ENCODE measurements around the gene MAML2. TPM values are rescaled to one million over a fixed set of nuclear protein-coding genes. Genes with fewer than 3 reads are reported as not detected.

Gene MAML2
- total RNA-seq, 2 experiments from 2014 or later: 11.8 to 12.5 TPM

- POLR2A ChIA-PET: no interaction called here
- CTCF ChIA-PET: no interaction called here
- H3K9me3 Mint-ChIP-seq: peaks cover 11% of the 10 kb centered on the region
These were observed 409.4 kb downstream of the MAML2 start for GRCh38 chr11:95933594-95933993.

GRCh38 chr11:95931916-95932315, 411.1 kb downstream of the MAML2 start:
- no peak for ATAC-seq
- Mint-ChIP-seq H3K36me3 (ENCODE audit: low read depth) (peaks cover 4% of the 10 kb centered on the region), H3K27ac (no peak overlapping the region), H3K4me3 (no peak overlapping the region), H3K4me1 (ENCODE audit: low read depth) (no peaks in the 10 kb centered on the region), H3K9me3 (peaks cover 11% of the 10 kb centered on the region), H3K27me3 (no peaks in the 10 kb centered on the region)
- no peak for DNase-seq
- CTCF ChIA-PET: no interaction called here
- POLR2A ChIA-PET: no interaction called here
- TF ChIP-seq CTCF (IDR thresholded peaks at IDR 0.05): no peak
- intact Hi-C loops (cut with micrococcal nuclease): no loop called here

More at GRCh38 chr11:95933594-95933993, 409.4 kb downstream of the MAML2 start:
- intact Hi-C loops (cut with micrococcal nuclease): no loop called here
- DNase-seq (no peak), ATAC-seq (no peak)
- H3K36me3 Mint-ChIP-seq (ENCODE audit: low read depth): peaks cover 4% of the 10 kb centered on the region
- H3K4me1 Mint-ChIP-seq (ENCODE audit: low read depth): no peaks in the 10 kb centered on the region
- no peaks in the 10 kb centered on the region for H3K27me3 Mint-ChIP-seq
- no peak overlapping the region for H3K27ac Mint-ChIP-seq
- no peak overlapping the region for H3K4me3 Mint-ChIP-seq
- TF ChIP-seq CTCF (IDR thresholded peaks at IDR 0.05): no peak

GRCh38 chr11:95930948-95931347, 412.0 kb downstream of the MAML2 start:
- Mint-ChIP-seq H3K4me3 (no peak overlapping the region), H3K4me1 (ENCODE audit: low read depth) (no peaks in the 10 kb centered on the region), H3K27ac (no peak overlapping the region), H3K36me3 (ENCODE audit: low read depth) (peaks cover 4% of the 10 kb centered on the region), H3K27me3 (no peaks in the 10 kb centered on the region), H3K9me3 (peaks cover 11% of the 10 kb centered on the region)
- DNase-seq (no peak), ATAC-seq (no peak)
- POLR2A ChIA-PET: no interaction called here
- CTCF ChIA-PET: no interaction called here
- intact Hi-C loops (cut with micrococcal nuclease): no loop called here
- no peak for TF ChIP-seq CTCF (IDR thresholded peaks at IDR 0.05)

- Mint-ChIP-seq H3K36me3 (ENCODE audit: low read depth) (peaks cover 6% of the 10 kb centered on the region), H3K9me3 (peaks cover 9% of the 10 kb centered on the region), H3K27me3 (no peaks in the 10 kb centered on the region), H3K4me3 (no peak overlapping the region), H3K4me1 (ENCODE audit: low read depth) (peaks cover 15% of the 10 kb centered on the region), H3K27ac (no peak overlapping the region)
- ATAC-seq (no peak), DNase-seq (no peak)
- intact Hi-C loops (cut with micrococcal nuclease): no loop called here
- CTCF ChIA-PET: no interaction called here
- POLR2A ChIA-PET: no interaction called here
- no peak for TF ChIP-seq CTCF (IDR thresholded peaks at IDR 0.05)
These were observed 416.3 kb downstream of the MAML2 start for GRCh38 chr11:95926726-95927125.

Small RNAs within 50 kb of the gene (microRNA-seq; reads per million reads assigned to microRNA genes)
- gene MIR1260B (ENCODE audit: borderline microRNAs expressed, borderline replicate concordance): not detected

Other genes starting within 250 kb of the MAML2 start
- 10 to 100 TPM; 25.3 to 27.0 TPM for gene CCDC82, start 46.7 kb upstream of the MAML2 start, total RNA-seq
- gene JRKL, start 46.8 kb upstream of the MAML2 start, total RNA-seq: 10 to 100 TPM; 13.3 to 13.5 TPM

Measured in activated CD8-positive, alpha-beta T cell treated with anti-CD3 and anti-CD28 coated beads for 36 hours (primary cell).